Stimulated activated naive CD8-positive, alpha-beta T cell treated with anti-CD3 and anti-CD28 coated beads, Interleukin-15, Interleukin-2, amounts not matched to agents 100 U/mL and 50 U/mL, for 24 hours (primary cell): Measurements from ENCODE around the gene TEK.
"Not testable (repeated sequence)": the region's sequence is repeated elsewhere in the genome, so short reads cannot be mapped to it uniquely, and the experiment has no call there.

Experiments
- ATAC-seq: fragments of 150-1000 bp; cut with Tn5 transposase; one replicate; pipeline ENCODE4 v1.10.0; 2021
- DNase-seq: peaks from one replicate; pipeline ENCODE4 v3.0.0; 2021

The TEK gene

GRCh38 chr9:27108981-27109541, at the start of gene TEK:
Gene TEK (plus strand): TSS chr9:27109225. CDS start chr9:27109591, 366 bp downstream.
- no peak for DNase-seq
- ATAC-seq, result no peak

GRCh38 chr9:27059412-27059811, 49.6 kb upstream of the TEK start:
- no peak for DNase-seq
- ATAC-seq, result no peak

- no peak for ATAC-seq
- no peak for DNase-seq
Observed at GRCh38 chr9:27059907-27060306, 49.1 kb upstream of the TEK start.

GRCh38 chr9:27065288-27065687, 43.7 kb upstream of the TEK start:
- ATAC-seq, result no peak

GRCh38 chr9:27073841-27074728, 34.9 kb upstream of the TEK start:
- DNase-seq (no peak), ATAC-seq (no peak)

More at GRCh38 chr9:27065288-27065687, 43.7 kb upstream of the TEK start:
- no peak for DNase-seq

- ATAC-seq, result no peak
- DNase-seq, result no peak
Observed at GRCh38 chr9:27078685-27079084, 30.3 kb upstream of the TEK start.

- no peak for ATAC-seq
- DNase-seq, result no peak
Observed at GRCh38 chr9:27085456-27085855, 23.6 kb upstream of the TEK start.

GRCh38 chr9:27086818-27087680, 22.0 kb upstream of the TEK start:
- DNase-seq, result no peak
- no peak for ATAC-seq

- DNase-seq (no peak), ATAC-seq (no peak)
Observed at GRCh38 chr9:27088981-27089380, 20.0 kb upstream of the TEK start.

- no peak for DNase-seq
Observed at GRCh38 chr9:27089706-27090105, 19.3 kb upstream of the TEK start.

GRCh38 chr9:27090231-27090630, 18.8 kb upstream of the TEK start:
- no peak for ATAC-seq
- DNase-seq, result no peak

More at GRCh38 chr9:27089706-27090105, 19.3 kb upstream of the TEK start:
- ATAC-seq, result no peak

GRCh38 chr9:27090711-27091110, 18.3 kb upstream of the TEK start:
- DNase-seq (no peak), ATAC-seq (no peak)

GRCh38 chr9:27092496-27092895, 16.5 kb upstream of the TEK start:
- not testable (repeated sequence) for ATAC-seq

GRCh38 chr9:27093384-27094067, 15.5 kb upstream of the TEK start:
- not testable (repeated sequence) for DNase-seq, ATAC-seq

More at GRCh38 chr9:27092496-27092895, 16.5 kb upstream of the TEK start:
- not testable (repeated sequence) for DNase-seq

- ATAC-seq (no peak), DNase-seq (no peak)
Observed at GRCh38 chr9:27094640-27095298, 14.3 kb upstream of the TEK start.

GRCh38 chr9:27107241-27107640, 1.8 kb upstream of the TEK start:
- no peak for ATAC-seq
- DNase-seq, result no peak

GRCh38 chr9:27109621-27110020, 596 bp downstream of the TEK start:
- ATAC-seq, result no peak
- DNase-seq, result no peak

GRCh38 chr9:27110181-27110580, 1.2 kb downstream of the TEK start:
- no peak for ATAC-seq
- no peak for DNase-seq

GRCh38 chr9:27112235-27112634, 3.2 kb downstream of the TEK start:
- ATAC-seq (no peak), DNase-seq (no peak)

GRCh38 chr9:27117489-27118135, 8.6 kb downstream of the TEK start:
- ATAC-seq (no peak), DNase-seq (no peak)

GRCh38 chr9:27118916-27119315, 9.9 kb downstream of the TEK start:
- ATAC-seq (no peak), DNase-seq (no peak)
